Measurements from ENCODE around the gene KCTD4.
"Not testable (repeated sequence)": the region's sequence is repeated elsewhere in the genome, so short reads cannot be mapped to it uniquely, and the experiment has no call there.

The KCTD4 gene

GRCh38 chr13:45200701-45201232, at the start of gene KCTD4:
TSS of gene KCTD4 (minus strand) at chr13:45201045. CDS start at chr13:45194567, 6,478 bp downstream.
- H3K9ac ChIP-seq (ENCODE audit: low read length), result no peak within 1 kb of the TSS
- H3K4me3 ChIP-seq (ENCODE audit: low read depth in 1 of 2, low read length in 2 of 2), result no peak within 1 kb of the TSS

GRCh38 chr13:45249662-45250061, 48.8 kb upstream of the KCTD4 start:
- peaks cover 6% of the 10 kb centered on the region for H3K36me3 ChIP-seq (ENCODE audit: insufficient read depth, low read length)
- H3K4me3 ChIP-seq (ENCODE audit: low read depth in 1 of 2, low read length in 2 of 2), result no peak overlapping the region
- no peak overlapping the region for H3K9ac ChIP-seq (ENCODE audit: low read length)
- no peaks in the 10 kb centered on the region for H3K9me3 ChIP-seq (ENCODE audit: low read length)
- no peaks in the 10 kb centered on the region for H3K4me1 ChIP-seq (ENCODE audit: insufficient read depth, low read length)
- H3K27me3 ChIP-seq (ENCODE audit: control insufficient read depth in 1 of 2, insufficient read depth in 2 of 2, low read length in 2 of 2), result no peaks in the 10 kb centered on the region
- no peak overlapping the region for H3K27ac ChIP-seq (ENCODE audit: low read depth, low read length)

More at GRCh38 chr13:45200701-45201232, at the start of gene KCTD4:
- H3K27me3 ChIP-seq (ENCODE audit: control insufficient read depth in 1 of 2, insufficient read depth in 2 of 2, low read length in 2 of 2), result no peaks in the 10 kb centered on the region
- peaks cover 13% of the 10 kb centered on the region for H3K4me1 ChIP-seq (ENCODE audit: insufficient read depth, low read length)
- no peaks in the 10 kb centered on the region for H3K36me3 ChIP-seq (ENCODE audit: insufficient read depth, low read length)
- no peak within 1 kb of the TSS for H3K27ac ChIP-seq (ENCODE audit: low read depth, low read length)
- H3K9me3 ChIP-seq (ENCODE audit: low read length), result no peaks in the 10 kb centered on the region

- not testable (repeated sequence) for H3K27me3 ChIP-seq (ENCODE audit: control insufficient read depth in 1 of 2, insufficient read depth in 2 of 2, low read length in 2 of 2)
These were observed 43.9 kb upstream of the KCTD4 start for GRCh38 chr13:45244736-45245135.

GRCh38 chr13:45243077-45243476, 42.2 kb upstream of the KCTD4 start:
- Histone ChIP-seq H3K4me3 (ENCODE audit: low read depth in 1 of 2, low read length in 2 of 2) (no peak overlapping the region), H3K27me3 (ENCODE audit: control insufficient read depth in 1 of 2, insufficient read depth in 2 of 2, low read length in 2 of 2) (no peaks in the 10 kb centered on the region), H3K9me3 (ENCODE audit: low read length) (no peaks in the 10 kb centered on the region), H3K27ac (ENCODE audit: low read depth, low read length) (peak overlapping the region; percentile 64), H3K36me3 (ENCODE audit: insufficient read depth, low read length) (no peaks in the 10 kb centered on the region), H3K9ac (ENCODE audit: low read length) (no peak overlapping the region), H3K4me1 (ENCODE audit: insufficient read depth, low read length) (peaks cover 9% of the 10 kb centered on the region)

More at GRCh38 chr13:45244736-45245135, 43.9 kb upstream of the KCTD4 start:
- not testable (repeated sequence) for H3K27ac ChIP-seq (ENCODE audit: low read depth, low read length); H3K4me1 ChIP-seq (ENCODE audit: insufficient read depth, low read length); H3K4me3 ChIP-seq (ENCODE audit: low read depth in 1 of 2, low read length in 2 of 2); H3K9ac ChIP-seq (ENCODE audit: low read length); H3K36me3 ChIP-seq (ENCODE audit: insufficient read depth, low read length); H3K9me3 ChIP-seq (ENCODE audit: low read length)

GRCh38 chr13:45242524-45242923, 41.7 kb upstream of the KCTD4 start:
- Histone ChIP-seq H3K27me3 (ENCODE audit: control insufficient read depth in 1 of 2, insufficient read depth in 2 of 2, low read length in 2 of 2) (no peaks in the 10 kb centered on the region), H3K36me3 (ENCODE audit: insufficient read depth, low read length) (no peaks in the 10 kb centered on the region), H3K4me1 (ENCODE audit: insufficient read depth, low read length) (peaks cover 9% of the 10 kb centered on the region), H3K9me3 (ENCODE audit: low read length) (no peaks in the 10 kb centered on the region), H3K4me3 (ENCODE audit: low read depth in 1 of 2, low read length in 2 of 2) (no peak overlapping the region), H3K9ac (ENCODE audit: low read length) (no peak overlapping the region), H3K27ac (ENCODE audit: low read depth, low read length) (peak overlapping the region; percentile 27)

GRCh38 chr13:45242070-45242469, 41.2 kb upstream of the KCTD4 start:
- Histone ChIP-seq H3K9ac (ENCODE audit: low read length) (no peak overlapping the region), H3K27me3 (ENCODE audit: control insufficient read depth in 1 of 2, insufficient read depth in 2 of 2, low read length in 2 of 2) (no peaks in the 10 kb centered on the region), H3K27ac (ENCODE audit: low read depth, low read length) (no peak overlapping the region), H3K36me3 (ENCODE audit: insufficient read depth, low read length) (no peaks in the 10 kb centered on the region), H3K4me3 (ENCODE audit: low read depth in 1 of 2, low read length in 2 of 2) (no peak overlapping the region), H3K4me1 (ENCODE audit: insufficient read depth, low read length) (peaks cover 9% of the 10 kb centered on the region), H3K9me3 (ENCODE audit: low read length) (no peaks in the 10 kb centered on the region)

- Histone ChIP-seq H3K9ac (ENCODE audit: low read length) (no peak overlapping the region), H3K36me3 (ENCODE audit: insufficient read depth, low read length) (no peaks in the 10 kb centered on the region), H3K4me3 (ENCODE audit: low read depth in 1 of 2, low read length in 2 of 2) (no peak overlapping the region), H3K4me1 (ENCODE audit: insufficient read depth, low read length) (peaks cover 9% of the 10 kb centered on the region), H3K9me3 (ENCODE audit: low read length) (no peaks in the 10 kb centered on the region), H3K27me3 (ENCODE audit: control insufficient read depth in 1 of 2, insufficient read depth in 2 of 2, low read length in 2 of 2) (no peaks in the 10 kb centered on the region), H3K27ac (ENCODE audit: low read depth, low read length) (no peak overlapping the region)
These were observed 39.3 kb upstream of the KCTD4 start for GRCh38 chr13:45240143-45240542.

- H3K27me3 ChIP-seq (ENCODE audit: control insufficient read depth in 1 of 2, insufficient read depth in 2 of 2, low read length in 2 of 2), result no peaks in the 10 kb centered on the region
- H3K4me1 ChIP-seq (ENCODE audit: insufficient read depth, low read length), result peaks cover 9% of the 10 kb centered on the region
- no peak overlapping the region for H3K9ac ChIP-seq (ENCODE audit: low read length)
- H3K27ac ChIP-seq (ENCODE audit: low read depth, low read length), result no peak overlapping the region
- no peak overlapping the region for H3K4me3 ChIP-seq (ENCODE audit: low read depth in 1 of 2, low read length in 2 of 2)
- no peaks in the 10 kb centered on the region for H3K9me3 ChIP-seq (ENCODE audit: low read length)
- H3K36me3 ChIP-seq (ENCODE audit: insufficient read depth, low read length), result no peaks in the 10 kb centered on the region
These were observed 38.3 kb upstream of the KCTD4 start for GRCh38 chr13:45238945-45239795.

- no peak overlapping the region for H3K27ac ChIP-seq (ENCODE audit: low read depth, low read length)
These were observed 31.7 kb upstream of the KCTD4 start for GRCh38 chr13:45232591-45232990.

GRCh38 chr13:45231722-45232121, 30.9 kb upstream of the KCTD4 start:
- Histone ChIP-seq H3K9me3 (ENCODE audit: low read length) (no peaks in the 10 kb centered on the region), H3K36me3 (ENCODE audit: insufficient read depth, low read length) (no peaks in the 10 kb centered on the region), H3K9ac (ENCODE audit: low read length) (no peak overlapping the region), H3K4me3 (ENCODE audit: low read depth in 1 of 2, low read length in 2 of 2) (no peak overlapping the region), H3K27ac (ENCODE audit: low read depth, low read length) (no peak overlapping the region), H3K27me3 (ENCODE audit: control insufficient read depth in 1 of 2, insufficient read depth in 2 of 2, low read length in 2 of 2) (no peaks in the 10 kb centered on the region), H3K4me1 (ENCODE audit: insufficient read depth, low read length) (peaks cover 10% of the 10 kb centered on the region)

More at GRCh38 chr13:45232591-45232990, 31.7 kb upstream of the KCTD4 start:
- no peak overlapping the region for H3K9ac ChIP-seq (ENCODE audit: low read length)
- no peaks in the 10 kb centered on the region for H3K9me3 ChIP-seq (ENCODE audit: low read length)
- H3K4me1 ChIP-seq (ENCODE audit: insufficient read depth, low read length), result peaks cover 10% of the 10 kb centered on the region
- no peaks in the 10 kb centered on the region for H3K36me3 ChIP-seq (ENCODE audit: insufficient read depth, low read length)
- H3K27me3 ChIP-seq (ENCODE audit: control insufficient read depth in 1 of 2, insufficient read depth in 2 of 2, low read length in 2 of 2), result no peaks in the 10 kb centered on the region
- H3K4me3 ChIP-seq (ENCODE audit: low read depth in 1 of 2, low read length in 2 of 2), result no peak overlapping the region

GRCh38 chr13:45231305-45231704, 30.5 kb upstream of the KCTD4 start:
- no peaks in the 10 kb centered on the region for H3K9me3 ChIP-seq (ENCODE audit: low read length)
- H3K9ac ChIP-seq (ENCODE audit: low read length), result no peak overlapping the region
- no peak overlapping the region for H3K4me3 ChIP-seq (ENCODE audit: low read depth in 1 of 2, low read length in 2 of 2)
- H3K27ac ChIP-seq (ENCODE audit: low read depth, low read length), result no peak overlapping the region
- H3K4me1 ChIP-seq (ENCODE audit: insufficient read depth, low read length), result peaks cover 10% of the 10 kb centered on the region
- H3K27me3 ChIP-seq (ENCODE audit: control insufficient read depth in 1 of 2, insufficient read depth in 2 of 2, low read length in 2 of 2), result no peaks in the 10 kb centered on the region
- H3K36me3 ChIP-seq (ENCODE audit: insufficient read depth, low read length), result no peaks in the 10 kb centered on the region

GRCh38 chr13:45229172-45229571, 28.3 kb upstream of the KCTD4 start:
- peaks cover 10% of the 10 kb centered on the region for H3K4me1 ChIP-seq (ENCODE audit: insufficient read depth, low read length)
- no peak overlapping the region for H3K9ac ChIP-seq (ENCODE audit: low read length)
- no peaks in the 10 kb centered on the region for H3K9me3 ChIP-seq (ENCODE audit: low read length)
- H3K27ac ChIP-seq (ENCODE audit: low read depth, low read length), result no peak overlapping the region
- no peaks in the 10 kb centered on the region for H3K27me3 ChIP-seq (ENCODE audit: control insufficient read depth in 1 of 2, insufficient read depth in 2 of 2, low read length in 2 of 2)
- no peaks in the 10 kb centered on the region for H3K36me3 ChIP-seq (ENCODE audit: insufficient read depth, low read length)
- no peak overlapping the region for H3K4me3 ChIP-seq (ENCODE audit: low read depth in 1 of 2, low read length in 2 of 2)
